Adipose tissue (tissue), 3 donors: ENCODE data around the gene TBC1D14. TPM values are rescaled to one million over a fixed set of nuclear protein-coding genes. Genes with fewer than 3 reads are reported as not detected.
"Not testable (repeated sequence)": the region's sequence is repeated elsewhere in the genome, so short reads cannot be mapped to it uniquely, and the experiment has no call there.

Experiments
- H3K27ac ChIP-seq: one replicate; pipeline ENCODE4 v1.5.1; 2013; ENCODE audit warnings: low read depth, low read length
- WGBS, 3 donors: extraction: QIAGEN DNeasy Blood & Tissue Kit; methylation state at CpG; one replicate each; pipeline ENCODE4 v1.1.7; 2013; 5-methylcytosine and 5-hydroxymethylcytosine counted together
- polyA plus RNA-seq, 3 donors: library from polyadenylated mRNA; stranded (reverse); fragments of 200-250 nt; gene quantifications; one replicate each; pipeline ENCODE4 v1.2.3, GENCODE V29; 2013
- donor health status: healthy with polysubstance abuse.
- donor health status: Bipolar disorder and iron deficiency.
- donor health status: healthy.

The TBC1D14 gene
- polyA plus RNA-seq, 3 donors: 12.2 to 22.9 (median 22.9) TPM

DNA sequence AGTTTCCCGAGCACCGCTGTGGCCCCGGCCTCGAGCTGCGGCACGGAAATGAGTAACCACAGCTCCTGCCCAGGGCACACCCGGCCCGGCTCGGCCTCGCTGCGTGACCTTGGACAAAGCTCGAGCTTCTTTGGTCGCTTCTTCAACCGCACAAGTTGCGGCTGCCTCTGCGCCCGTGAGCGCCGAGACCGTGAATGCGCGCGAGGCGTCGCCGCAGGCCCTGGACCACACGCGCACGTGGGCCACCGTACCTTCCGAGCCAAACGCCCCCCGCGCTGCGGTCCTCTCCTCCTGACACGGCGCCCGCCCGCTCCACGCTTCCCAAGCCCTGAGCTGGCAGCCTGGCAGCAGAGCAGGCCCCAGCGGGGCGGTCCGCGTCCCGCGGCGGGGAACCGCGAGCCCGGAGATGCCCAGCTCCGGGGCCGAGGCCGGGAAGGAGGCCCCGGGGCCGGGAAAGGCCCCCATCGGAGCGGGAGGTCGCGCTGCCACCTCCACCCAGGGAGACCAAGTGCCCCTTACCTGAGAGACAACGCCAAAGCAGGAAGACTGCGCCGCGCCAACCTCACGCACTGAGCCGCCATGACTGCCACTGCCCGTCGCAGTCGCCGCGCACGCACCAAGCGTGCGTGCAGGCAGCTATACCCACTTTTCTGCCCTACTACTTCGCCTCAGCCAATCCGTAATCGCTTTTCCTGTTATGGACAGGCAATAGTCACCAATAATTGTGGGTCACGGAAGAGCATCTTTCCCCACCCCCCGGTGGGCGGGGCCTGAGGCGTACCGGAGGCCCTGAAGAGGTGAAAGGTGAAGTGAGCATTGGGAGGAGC, 158.0 kb downstream of the TBC1D14 start, which contains the start of gene GRPEL1:
Gene GRPEL1, minus strand, starts transcription at position 613 of the 827 bp plus-strand sequence. Its CDS starts 32 bp downstream, at position 581.
- H3K27ac ChIP-seq: peak within 1 kb of the TSS; percentile 68
- 0% methylated on average over 76 to 81 of the region's 81 CpGs for WGBS, 3 donors

GRCh38 chr4:7068279-7068842, 158.7 kb downstream of the TBC1D14 start:
- WGBS, 3 donors: 0 to 1% (median 0%) methylated on average over 43 to 50 of the region's 50 CpGs
- H3K27ac ChIP-seq: peak overlapping the region; percentile 22

DNA sequence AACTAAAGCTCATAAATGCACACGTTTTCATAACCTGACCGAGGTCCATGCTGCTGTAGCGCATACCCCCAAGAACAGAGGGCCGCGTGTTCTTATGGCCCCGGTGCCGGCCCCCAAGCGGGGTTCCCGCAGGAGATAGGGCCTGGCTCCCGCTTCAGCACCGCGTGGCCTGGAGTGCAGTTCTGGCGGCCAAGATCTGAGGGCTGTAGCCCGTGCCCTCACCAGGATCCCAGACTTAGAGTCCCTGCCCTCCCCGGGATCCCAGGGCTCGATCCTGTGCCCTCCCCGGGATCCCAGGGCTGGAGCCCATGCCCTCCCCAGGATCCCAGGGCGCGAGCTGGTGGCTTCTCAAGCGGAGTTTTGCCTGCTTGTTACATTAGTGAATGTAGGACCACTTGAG, 159.3 kb downstream of the TBC1D14 start:
- H3K27ac ChIP-seq: no peak overlapping the region
- WGBS, 3 donors: 12 to 15% (median 13%) methylated on average over 20 of the region's 20 CpGs

- H3K27ac ChIP-seq: no peak overlapping the region
- 38 to 40% (median 38%) methylated on average over 23 of the region's 23 CpGs for WGBS, 3 donors
Observed at GRCh38 chr4:7070729-7071511, 161.3 kb downstream of the TBC1D14 start.

DNA sequence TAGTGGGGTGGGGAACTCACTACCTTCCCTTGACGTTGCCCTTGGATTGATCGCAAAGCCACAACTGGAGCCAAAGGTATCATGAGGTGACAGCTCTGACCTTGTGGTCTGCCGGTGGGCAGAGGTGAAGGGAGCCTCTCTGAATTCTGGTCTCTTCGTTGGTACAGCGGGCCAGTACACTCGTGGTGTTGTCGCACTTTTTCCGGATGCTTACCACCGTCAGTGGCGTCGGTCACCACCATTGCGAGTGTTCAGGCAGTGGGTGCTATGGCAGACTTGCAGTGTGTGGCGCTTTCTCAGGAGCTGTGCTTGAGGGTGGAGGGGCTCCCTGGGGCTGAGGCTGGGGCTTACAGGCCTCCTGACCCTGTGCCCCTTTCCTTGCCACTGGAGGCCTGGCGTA, 163.4 kb downstream of the TBC1D14 start:
- WGBS, 3 donors: 87 to 89% (median 89%) methylated on average over 14 of the region's 14 CpGs
- H3K27ac ChIP-seq: no peak overlapping the region

DNA sequence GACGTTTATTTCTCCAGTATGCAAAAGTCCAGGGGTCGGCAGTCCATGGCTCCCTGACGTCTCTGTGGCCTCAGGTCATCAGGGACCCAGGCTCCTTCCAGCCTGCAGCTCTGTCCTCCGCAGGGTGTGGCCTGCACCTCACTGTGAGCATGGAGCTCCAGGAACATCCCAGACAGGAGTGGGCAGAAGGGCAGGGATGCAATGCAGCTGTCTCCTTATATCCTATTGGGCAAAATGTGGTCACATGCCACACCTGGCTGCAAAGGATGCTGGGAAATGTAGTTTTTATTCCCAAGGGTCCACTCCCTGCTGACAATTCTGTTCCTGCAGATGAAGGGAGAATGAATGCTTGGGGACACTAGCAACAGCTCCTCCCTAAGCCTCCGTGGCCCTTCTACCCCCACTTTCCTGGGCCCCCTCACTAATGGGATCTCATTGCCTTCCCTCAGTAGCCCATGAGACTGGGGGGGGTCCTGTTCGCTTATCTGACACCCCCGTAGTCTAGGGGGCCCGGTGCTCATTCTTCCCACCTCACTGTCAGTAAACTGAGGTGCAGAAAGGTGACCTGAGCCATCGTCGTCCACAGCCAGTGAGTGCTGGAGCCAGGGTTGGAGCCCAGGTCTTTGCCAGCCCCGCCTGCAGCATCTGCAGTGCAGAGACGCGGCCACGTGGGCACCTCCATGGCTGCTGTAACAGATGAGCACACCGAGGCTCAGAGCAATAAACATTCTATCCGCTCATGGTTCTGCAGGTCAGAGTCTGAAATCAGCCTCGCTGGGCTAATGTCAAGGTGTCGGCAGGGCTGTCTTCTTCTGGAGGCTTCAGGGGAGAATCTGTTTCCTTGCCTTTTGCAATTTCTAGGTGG, 164.1 kb downstream of the TBC1D14 start:
- no peak overlapping the region for H3K27ac ChIP-seq
- WGBS, 3 donors: 72 to 81% (median 73%) methylated on average over 18 of the region's 18 CpGs

GRCh38 chr4:7074426-7074825, 164.8 kb downstream of the TBC1D14 start:
- 82 to 84% (median 83%) methylated on average over 9 of the region's 9 CpGs for WGBS, 3 donors
- no peak overlapping the region for H3K27ac ChIP-seq

GRCh38 chr4:7075962-7076695, 166.5 kb downstream of the TBC1D14 start:
- WGBS, 3 donors: 79 to 86% (median 83%) methylated on average over 25 of the region's 25 CpGs
- H3K27ac ChIP-seq: no peak overlapping the region

- H3K27ac ChIP-seq: no peak overlapping the region
- WGBS, 3 donors: 63 to 70% (median 65%) methylated on average over 6 of the region's 6 CpGs
Observed at GRCh38 chr4:7076696-7077082, 167.1 kb downstream of the TBC1D14 start.

- H3K27ac ChIP-seq: no peak overlapping the region
- 90 to 95% (median 91%) methylated on average over 12 of the region's 12 CpGs for WGBS, 3 donors
Observed at GRCh38 chr4:7077371-7077770, 167.7 kb downstream of the TBC1D14 start.

GRCh38 chr4:7078025-7078424, 168.4 kb downstream of the TBC1D14 start:
- 85 to 91% (median 88%) methylated on average over 5 of the region's 5 CpGs for WGBS, 3 donors
- no peak overlapping the region for H3K27ac ChIP-seq

- H3K27ac ChIP-seq: not testable (repeated sequence)
Observed at GRCh38 chr4:7079483-7079882, 169.9 kb downstream of the TBC1D14 start.

DNA sequence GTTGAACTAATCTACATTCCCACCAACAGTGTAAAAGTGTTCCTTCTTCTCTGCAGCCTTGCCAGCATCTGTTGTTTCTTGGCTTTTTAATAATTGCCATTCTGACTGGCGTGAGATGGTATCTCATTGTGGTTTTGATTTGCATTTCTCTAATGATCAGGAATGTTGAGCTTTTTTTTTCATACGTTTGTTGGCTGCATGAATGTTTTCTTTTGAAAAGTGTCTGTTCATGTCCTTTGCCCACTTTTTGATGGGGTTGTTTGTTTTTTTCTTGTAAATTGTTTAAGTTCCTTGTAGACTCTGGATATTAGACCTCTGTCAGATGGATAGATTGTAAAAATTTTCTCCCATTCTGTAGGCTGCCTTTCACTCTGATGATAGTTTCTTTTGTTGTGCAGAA, 170.3 kb downstream of the TBC1D14 start:
- WGBS, 3 donors: 81 to 86% (median 84%) methylated on average over 2 of the region's 2 CpGs

More for the DNA sequence above, 170.3 kb downstream of the TBC1D14 start:
- not testable (repeated sequence) for H3K27ac ChIP-seq

Other genes with a start within 250 kb of the TBC1D14 start
- 10 to 100 TPM in 2 of 3 donors, 1 to 10 TPM in 1; 1.2 to 77.3 (median 48.6) TPM for gene S100P, start 215.9 kb upstream of the TBC1D14 start, polyA plus RNA-seq
- 10 to 100 TPM; 23.3 to 66.1 (median 34.0) TPM for gene MRFAP1L1, start 200.0 kb upstream of the TBC1D14 start, polyA plus RNA-seq
- gene BLOC1S4, start 193.7 kb upstream of the TBC1D14 start, polyA plus RNA-seq: 10 to 100 TPM in 1 of 3 donors, 1 to 10 TPM in 2; 4.7 to 10.8 (median 7.9) TPM
- gene KIAA0232, start 127.1 kb upstream of the TBC1D14 start, polyA plus RNA-seq: 1 to 10 TPM; 3.8 to 9.8 (median 6.7) TPM
- 10 to 100 TPM; 11.2 to 17.6 (median 12.4) TPM for gene TADA2B, start 133.5 kb downstream of the TBC1D14 start, polyA plus RNA-seq
- gene GRPEL1, start 158.2 kb downstream of the TBC1D14 start, polyA plus RNA-seq: 10 to 100 TPM; 18.2 to 53.8 (median 21.6) TPM